GM23248 (cell line): ENCODE results near the gene PLEKHA3. TPM values are rescaled to one million over a fixed set of nuclear protein-coding genes. Genes with fewer than 3 reads are reported as not detected.
A peak's percentile ranks its signal among the peaks of the same experiment; 100 is the strongest.

Experiments
- DNase-seq: peaks from one replicate; pipeline ENCODE4 v3.0.0-alpha.2; 2015
- H2AFZ ChIP-seq: fragments of 200-600 bp; sonication (generic); 2 replicates; pipeline ENCODE4 v1.6.1; 2016; ENCODE audit warnings: antibody characterized with exemption
- H3F3A ChIP-seq: fragments of 200-600 bp; sonication (generic); 2 replicates; pipeline ENCODE4 v1.6.1; 2016; ENCODE audit warnings: mild to moderate bottlenecking, antibody characterized with exemption, mixed run types; ENCODE audit not compliant: insufficient read depth
- H3K27ac ChIP-seq: fragments of 200-600 bp; sonication (generic); 2 replicates; pipeline ENCODE4 v1.5.1; 2016; ENCODE audit warnings: mild to moderate bottlenecking
- H3K27me3 ChIP-seq: fragments of 200-600 bp; sonication (generic); replicated peaks from 2 replicates; pipeline ENCODE4 v1.6.1; 2016; ENCODE audit warnings: mild to moderate bottlenecking; ENCODE audit not compliant: insufficient read depth
- H3K36me3 ChIP-seq: fragments of 200-600 bp; sonication (generic); 2 replicates; pipeline ENCODE4 v1.6.1; 2016; ENCODE audit warnings: low read depth, mild to moderate bottlenecking
- H3K4me1 ChIP-seq: fragments of 200-600 bp; sonication (generic); 2 replicates; pipeline ENCODE4 v1.6.1; 2016; ENCODE audit warnings: mild to moderate bottlenecking; ENCODE audit not compliant: insufficient read depth
- H3K4me2 ChIP-seq: fragments of 200-600 bp; sonication (generic); one replicate; pipeline ENCODE4 v1.6.1; 2016; ENCODE audit warnings: mild to moderate bottlenecking; ENCODE audit not compliant: unreplicated experiment
- H3K4me3 ChIP-seq: fragments of 200-600 bp; sonication (generic); 2 replicates; pipeline ENCODE4 v1.5.1; 2016; ENCODE audit warnings: mild to moderate bottlenecking
- H3K79me2 ChIP-seq: fragments of 200-600 bp; sonication (generic); 2 replicates; pipeline ENCODE4 v1.6.1; 2016; ENCODE audit warnings: mild to moderate bottlenecking; ENCODE audit not compliant: insufficient read depth
- H3K9ac ChIP-seq: fragments of 200-600 bp; sonication (generic); 2 replicates; pipeline ENCODE4 v1.6.1; 2016; ENCODE audit warnings: mild to moderate bottlenecking
- H3K9me2 ChIP-seq: fragments of 200-600 bp; sonication (generic); 2 replicates; pipeline ENCODE4 v1.6.1; 2016; ENCODE audit warnings: mixed run types, mild to moderate bottlenecking, moderate library complexity; ENCODE audit not compliant: insufficient read depth
- H3K9me3 ChIP-seq: fragments of 200-600 bp; sonication (generic); one replicate; pipeline ENCODE4 v1.6.1; 2017; ENCODE audit warnings: low read depth
- H4K20me1 ChIP-seq: fragments of 200-600 bp; sonication (generic); 2 replicates; pipeline ENCODE4 v1.6.0; 2016; ENCODE audit not compliant: insufficient read depth
- EZH2 ChIP-seq: fragments of 200-600 bp; sonication (generic); IDR thresholded peaks from 2 replicates; pipeline ENCODE4 v1.6.1; 2018; ENCODE audit warnings: antibody characterized with exemption, mild to moderate bottlenecking; ENCODE audit not compliant: insufficient read depth, poor library complexity, severe bottlenecking
- EZH2phosphoT487 ChIP-seq: fragments of 200-600 bp; sonication (generic); IDR thresholded peaks from 2 replicates; pipeline ENCODE4 v1.6.1; 2018; ENCODE audit warnings: antibody characterized with exemption, moderate library complexity, mild to moderate bottlenecking, low read depth; ENCODE audit not compliant: insufficient read depth
- WGBS, 2 experiments: methylation state at CpG; one replicate each; pipeline ENCODE4 v1.1.6; 2015 to 2017; ENCODE audit warnings: low lambda C conversion rate in 2 of 2, low coverage in 1 of 2; ENCODE audit errors: missing lambda C conversion rate in 2 of 2; 5-methylcytosine and 5-hydroxymethylcytosine counted together
- in situ Hi-C: fragments of 300-500 bp; cut with MboI; formaldehyde crosslinking; loops from 2 replicates; pipeline ENCODE4 v1.15.0; 2020
- polyA plus RNA-seq: library from polyadenylated mRNA; unstranded; fragments of >200 nt; fragmentation: Nextera tagmentation; extraction: Ambion mirVana; gene quantifications from 2 replicates; pipeline ENCODE4 v1.2.1, GENCODE V29; 2016
- total RNA-seq: library from RNA; depleted of rRNA; stranded (reverse); fragments of >200 nt; shearing (Covaris generic); gene quantifications from 2 replicates; pipeline ENCODE4 v1.2.3, GENCODE V29; 2014

PLEKHA3 gene
- total and polyA plus RNA-seq, 2 experiments from 2014 or later, result 9.4 to 17.9 TPM

DNA sequence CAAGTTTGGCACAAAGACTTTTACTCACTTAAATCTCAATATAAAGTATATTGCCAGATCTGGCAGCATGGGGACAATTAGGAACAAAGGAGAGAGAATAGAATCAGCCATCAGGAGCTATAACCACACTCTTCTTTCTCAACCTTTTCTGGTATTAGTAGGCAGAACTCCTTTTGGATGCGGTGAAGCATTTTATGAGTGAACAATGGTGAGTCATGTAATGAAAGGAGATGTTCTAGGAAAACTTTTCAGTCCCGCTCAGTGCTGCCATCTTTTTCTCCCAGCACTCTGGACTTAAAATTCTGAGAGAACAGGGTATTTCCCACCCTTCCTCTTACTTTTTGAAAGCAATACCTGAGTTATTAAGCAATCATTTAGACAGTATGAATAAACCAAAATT is 32.2 kb downstream of the PLEKHA3 start:
- Histone ChIP-seq H3K79me2 (no peaks in the 10 kb centered on the region; the same call in 1 of the 2 replicates), H3K4me2 (no peak overlapping the region), H3K4me1 (peaks cover 26% of the 10 kb centered on the region), H3K27ac (no peak overlapping the region), H2AFZ (no peak overlapping the region), H3F3A (peaks cover 36% of the 10 kb centered on the region), H3K9me3 (no peaks in the 10 kb centered on the region), H3K4me3 (no peak overlapping the region), H3K9me2 (no peaks in the 10 kb centered on the region), H3K9ac (no peak overlapping the region), H3K36me3 (no peaks in the 10 kb centered on the region), H3K27me3 (no peaks in the 10 kb centered on the region), H4K20me1 (no peaks in the 10 kb centered on the region)
- peak; percentile 72 for DNase-seq
- in situ Hi-C loops, result no loop called here
- 63 to 73% methylated on average over 2 of the region's 2 CpGs for WGBS, 2 experiments
- TF ChIP-seq EZH2phosphoT487 (no peak), EZH2 (no peak)

DNA sequence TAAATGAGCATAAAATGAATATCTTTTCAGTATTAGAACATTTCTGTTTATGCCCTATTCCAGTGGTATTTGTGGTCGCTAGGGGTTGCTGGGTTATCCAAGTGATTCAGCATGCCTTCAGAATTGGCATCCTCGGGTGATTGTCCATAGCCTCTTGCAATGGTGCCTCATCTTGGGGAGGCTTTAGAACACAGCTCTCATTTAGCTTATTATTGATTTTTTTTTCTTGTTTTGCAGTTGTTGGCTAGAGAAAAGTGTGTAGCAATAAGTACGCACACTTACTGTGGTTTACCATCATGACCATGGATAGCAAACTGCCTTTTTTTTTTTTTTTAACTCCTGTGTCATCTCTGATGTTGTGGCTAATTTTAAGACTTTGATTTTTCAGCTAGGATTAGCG is 33.6 kb downstream of the PLEKHA3 start:
- peaks cover 26% of the 10 kb centered on the region for H3K4me1 ChIP-seq
- H3K79me2 ChIP-seq, result no peaks in the 10 kb centered on the region; the same call in 1 of the 2 replicates
- H3K9me2 ChIP-seq, result no peaks in the 10 kb centered on the region
- peaks cover 36% of the 10 kb centered on the region for H3F3A ChIP-seq
- in situ Hi-C loops, result no loop called here
- no peak for TF ChIP-seq EZH2
- no peak for TF ChIP-seq EZH2phosphoT487
- peak overlapping the region; percentile 22 for H3K4me2 ChIP-seq
- H3K9me3 ChIP-seq, result no peaks in the 10 kb centered on the region
- DNase-seq, result peak; percentile 53
- H3K36me3 ChIP-seq, result no peaks in the 10 kb centered on the region
- H3K4me3 ChIP-seq, result no peak overlapping the region
- 71 to 78% methylated on average over 4 of the region's 4 CpGs for WGBS, 2 experiments
- no peak overlapping the region for H2AFZ ChIP-seq
- no peaks in the 10 kb centered on the region for H4K20me1 ChIP-seq
- H3K27me3 ChIP-seq, result no peaks in the 10 kb centered on the region
- H3K27ac ChIP-seq, result peak overlapping the region; percentile 52
- no peak overlapping the region for H3K9ac ChIP-seq

DNA sequence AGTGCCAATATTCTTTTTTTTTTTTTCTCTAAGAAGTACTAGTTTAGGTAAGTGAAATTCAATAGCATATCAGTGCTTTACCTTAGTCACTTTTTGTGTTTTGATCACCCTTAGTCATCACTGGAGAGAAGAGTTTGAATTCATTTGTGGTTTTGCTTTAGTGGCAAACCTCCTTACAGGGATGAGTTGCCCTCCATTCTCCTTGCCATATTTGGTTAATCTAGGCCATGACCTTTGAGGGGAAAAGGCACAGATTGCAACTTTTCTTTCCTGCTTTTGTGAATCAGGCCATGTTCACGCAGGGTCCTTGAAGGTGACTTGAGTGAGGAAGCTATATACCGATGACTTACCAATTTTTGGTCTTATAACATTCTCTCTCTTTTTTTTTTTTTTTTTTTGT is 34.4 kb downstream of the PLEKHA3 start:
- Histone ChIP-seq H3K9me2 (no peaks in the 10 kb centered on the region), H3K36me3 (no peaks in the 10 kb centered on the region), H3F3A (peaks cover 36% of the 10 kb centered on the region), H3K27me3 (no peaks in the 10 kb centered on the region), H3K27ac (peak overlapping the region; percentile 52), H3K79me2 (no peaks in the 10 kb centered on the region), H4K20me1 (no peaks in the 10 kb centered on the region), H3K4me3 (no peak overlapping the region), H3K9ac (no peak overlapping the region), H2AFZ (no peak overlapping the region), H3K4me2 (peak overlapping the region; percentile 22), H3K4me1 (peaks cover 26% of the 10 kb centered on the region), H3K9me3 (no peaks in the 10 kb centered on the region)
- DNase-seq, result peak; percentile 80
- in situ Hi-C loops, result no loop called here
- 0 to 5% methylated on average over 2 of the region's 2 CpGs for WGBS, 2 experiments
- TF ChIP-seq EZH2 (no peak), EZH2phosphoT487 (no peak)

- no peaks in the 10 kb centered on the region for H3K79me2 ChIP-seq
- H2AFZ ChIP-seq, result no peak overlapping the region
- no peak overlapping the region for H3K27ac ChIP-seq
- H3K9me2 ChIP-seq, result no peaks in the 10 kb centered on the region
- no peak overlapping the region for H3K4me2 ChIP-seq
- H3K27me3 ChIP-seq, result no peaks in the 10 kb centered on the region
- H3K36me3 ChIP-seq, result no peaks in the 10 kb centered on the region
- H3K4me3 ChIP-seq, result no peak overlapping the region
- WGBS, 2 experiments, result 23 to 45% methylated on average over 1 of the region's 1 CpG
- TF ChIP-seq EZH2phosphoT487 (no peak), EZH2 (no peak)
- peaks cover 49% of the 10 kb centered on the region for H3F3A ChIP-seq
- H3K4me1 ChIP-seq, result peaks cover 20% of the 10 kb centered on the region
- DNase-seq, result peak; percentile 2
- in situ Hi-C loops, result no loop called here
- H3K9ac ChIP-seq, result no peak overlapping the region
- H3K9me3 ChIP-seq, result no peaks in the 10 kb centered on the region
- H4K20me1 ChIP-seq, result no peaks in the 10 kb centered on the region
Observed at GRCh38 chr2:178517496-178517895, 37.2 kb downstream of the PLEKHA3 start.
